GM21529 (cell line): ENCODE measurements around the gene RABGEF1.
"Not testable (repeated sequence)": the region's sequence is repeated elsewhere in the genome, so short reads cannot be mapped to it uniquely, and the experiment has no call there.

Experiments
- ATAC-seq: cut with Tn5 transposase; IDR thresholded peaks from one replicate; pipeline ENCODE4 v1.9.1; 2021; ENCODE audit not compliant: unreplicated experiment

The RABGEF1 gene

GRCh38 chr7:66847523-66847855, 107.0 kb downstream of the RABGEF1 start:
- ATAC-seq, result not testable (repeated sequence)

- no peak for ATAC-seq
Observed at GRCh38 chr7:66847879-66848790, 107.6 kb downstream of the RABGEF1 start.

- ATAC-seq, result no peak
Observed at GRCh38 chr7:66859339-66859738, 118.8 kb downstream of the RABGEF1 start.

GRCh38 chr7:66859794-66860645, 119.5 kb downstream of the RABGEF1 start:
- no peak for ATAC-seq

GRCh38 chr7:66860767-66861166, 120.2 kb downstream of the RABGEF1 start:
- ATAC-seq, result no peak
